IMR-90 (cell line): ENCODE results near the gene MNT.

ENCODE experiments used
- BHLHE40 ChIP-seq: fragments of 150-350 bp; IDR thresholded peaks from 2 replicates; pipeline ENCODE4 v1.6.1; 2016; ENCODE audit warnings: mild to moderate bottlenecking, low read depth, low read length
- CTCF ChIP-seq: conservative IDR thresholded peaks from 2 replicates; pipeline ENCODE4 v1.5.1; 2012; ENCODE audit warnings: mild to moderate bottlenecking, low read depth, low read length, improper control_type of control experiment
- MAFK ChIP-seq: IDR thresholded peaks from 2 replicates; pipeline ENCODE4 v1.6.1; 2012; ENCODE audit warnings: low read depth, low read length, improper control_type of control experiment
- MXI1 ChIP-seq: IDR thresholded peaks from 2 replicates; pipeline ENCODE4 v1.6.1; 2012; ENCODE audit warnings: low read depth, mild to moderate bottlenecking, low read length, moderate library complexity, borderline replicate concordance
- POLR2A ChIP-seq: IDR thresholded peaks from 2 replicates; pipeline ENCODE4 v1.6.1; 2012; ENCODE audit warnings: mild to moderate bottlenecking, low read depth, low read length

GRCh38 chr17:2402544-2402943, 1.7 kb upstream of the MNT start:
- no peak for TF ChIP-seq CTCF
- TF ChIP-seq MXI1 = no peak
- TF ChIP-seq MAFK = no peak
- no peak for TF ChIP-seq POLR2A
- no peak for TF ChIP-seq BHLHE40
